ENCODE data around the gene TSC22D3.

The TSC22D3 gene

GRCh38 chrX:107724653-107725052, 50.9 kb downstream of the TSC22D3 start:
- no peak for TF ChIP-seq TAF1 (IDR thresholded peaks at IDR 0.05; ENCODE audit: borderline replicate concordance, insufficient read depth, low read length)
- no peak for TF ChIP-seq FOXP2 (optimal IDR thresholded peaks at IDR 0.05; ENCODE audit: borderline replicate concordance, extremely low read depth, extremely low read length, insufficient read depth)
- no peak for TF ChIP-seq POLR2AphosphoS5 (IDR thresholded peaks at IDR 0.05; ENCODE audit: low read depth, low read length)
- TF ChIP-seq SIN3A (IDR thresholded peaks at IDR 0.05; ENCODE audit: borderline replicate concordance, insufficient read depth, low read length) = no peak
- TF ChIP-seq REST (IDR thresholded peaks at IDR 0.05; ENCODE audit: insufficient read depth in 1 of 2, low read depth in 2 of 2, low read length in 2 of 2) = no peak

GRCh38 chrX:107723511-107723910, 52.1 kb downstream of the TSC22D3 start:
- TF ChIP-seq FOXP2 (optimal IDR thresholded peaks at IDR 0.05; ENCODE audit: borderline replicate concordance, extremely low read depth, extremely low read length, insufficient read depth) (no peak), TAF1 (IDR thresholded peaks at IDR 0.05; ENCODE audit: borderline replicate concordance, insufficient read depth, low read length) (no peak), POLR2AphosphoS5 (IDR thresholded peaks at IDR 0.05; ENCODE audit: low read depth, low read length) (no peak), REST (IDR thresholded peaks at IDR 0.05; ENCODE audit: insufficient read depth in 1 of 2, low read depth in 2 of 2, low read length in 2 of 2) (no peak), SIN3A (IDR thresholded peaks at IDR 0.05; ENCODE audit: borderline replicate concordance, insufficient read depth, low read length) (no peak)

GRCh38 chrX:107721966-107722707, 53.5 kb downstream of the TSC22D3 start:
- no peak for TF ChIP-seq POLR2AphosphoS5 (IDR thresholded peaks at IDR 0.05; ENCODE audit: low read depth, low read length)
- TF ChIP-seq REST (IDR thresholded peaks at IDR 0.05; ENCODE audit: insufficient read depth in 1 of 2, low read depth in 2 of 2, low read length in 2 of 2) = no peak
- TF ChIP-seq FOXP2 (optimal IDR thresholded peaks at IDR 0.05; ENCODE audit: borderline replicate concordance, extremely low read depth, extremely low read length, insufficient read depth) = no peak
- no peak for TF ChIP-seq SIN3A (IDR thresholded peaks at IDR 0.05; ENCODE audit: borderline replicate concordance, insufficient read depth, low read length)
- TF ChIP-seq TAF1 (IDR thresholded peaks at IDR 0.05; ENCODE audit: borderline replicate concordance, insufficient read depth, low read length) = no peak

GRCh38 chrX:107721318-107721717, 54.3 kb downstream of the TSC22D3 start:
- TF ChIP-seq SIN3A (IDR thresholded peaks at IDR 0.05; ENCODE audit: borderline replicate concordance, insufficient read depth, low read length) (no peak), POLR2AphosphoS5 (IDR thresholded peaks at IDR 0.05; ENCODE audit: low read depth, low read length) (no peak), FOXP2 (optimal IDR thresholded peaks at IDR 0.05; ENCODE audit: borderline replicate concordance, extremely low read depth, extremely low read length, insufficient read depth) (no peak), REST (IDR thresholded peaks at IDR 0.05; ENCODE audit: insufficient read depth in 1 of 2, low read depth in 2 of 2, low read length in 2 of 2) (no peak), TAF1 (IDR thresholded peaks at IDR 0.05; ENCODE audit: borderline replicate concordance, insufficient read depth, low read length) (no peak)

All from PFSK-1 (cell line).